Fibroblast of skin of right quadriceps (primary cell): Measurements from ENCODE around the gene SRPRA.

Source experiments
- DNase-seq: peaks from one replicate; pipeline ENCODE4 v3.0.0-alpha.2; 2013

The SRPRA gene

DNA sequence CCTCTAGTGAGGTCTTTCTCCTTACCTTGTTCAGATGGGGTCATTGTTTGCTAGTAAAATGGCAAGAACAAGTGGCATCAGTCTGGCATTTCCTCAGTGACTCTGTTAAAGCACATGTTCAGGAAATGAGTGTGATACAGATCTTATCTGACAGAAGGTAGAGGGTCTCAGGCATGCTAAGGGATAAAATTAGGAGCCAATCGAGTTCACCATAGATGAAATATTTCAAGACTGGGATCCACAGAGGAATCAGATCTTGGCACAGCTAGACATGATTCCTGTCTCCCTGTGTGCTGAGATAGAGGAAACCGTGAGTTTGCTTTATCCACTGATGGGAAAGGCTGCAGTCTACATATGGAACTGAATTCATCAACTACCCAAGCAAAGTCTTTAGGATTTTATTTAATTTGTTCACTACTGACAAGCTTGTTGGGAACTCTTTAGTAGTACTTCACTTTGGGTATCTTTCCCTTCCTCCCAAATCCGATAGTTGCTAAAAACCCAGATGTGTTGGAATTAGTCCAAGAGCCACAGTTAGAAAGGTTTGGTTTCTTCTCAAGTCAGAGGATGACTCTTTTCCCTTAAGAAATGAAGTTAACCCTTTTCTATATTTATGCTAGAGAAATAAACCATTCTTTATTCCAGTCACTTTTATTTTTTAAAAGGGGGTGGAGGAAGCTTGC, 38.7 kb downstream of the SRPRA start:
- DNase-seq = peak; percentile 57

GRCh38 chr11:126226334-126227084, 42.2 kb downstream of the SRPRA start:
- no peak for DNase-seq

- DNase-seq = no peak
Measured at GRCh38 chr11:126225295-126225665, 43.4 kb downstream of the SRPRA start.

DNA sequence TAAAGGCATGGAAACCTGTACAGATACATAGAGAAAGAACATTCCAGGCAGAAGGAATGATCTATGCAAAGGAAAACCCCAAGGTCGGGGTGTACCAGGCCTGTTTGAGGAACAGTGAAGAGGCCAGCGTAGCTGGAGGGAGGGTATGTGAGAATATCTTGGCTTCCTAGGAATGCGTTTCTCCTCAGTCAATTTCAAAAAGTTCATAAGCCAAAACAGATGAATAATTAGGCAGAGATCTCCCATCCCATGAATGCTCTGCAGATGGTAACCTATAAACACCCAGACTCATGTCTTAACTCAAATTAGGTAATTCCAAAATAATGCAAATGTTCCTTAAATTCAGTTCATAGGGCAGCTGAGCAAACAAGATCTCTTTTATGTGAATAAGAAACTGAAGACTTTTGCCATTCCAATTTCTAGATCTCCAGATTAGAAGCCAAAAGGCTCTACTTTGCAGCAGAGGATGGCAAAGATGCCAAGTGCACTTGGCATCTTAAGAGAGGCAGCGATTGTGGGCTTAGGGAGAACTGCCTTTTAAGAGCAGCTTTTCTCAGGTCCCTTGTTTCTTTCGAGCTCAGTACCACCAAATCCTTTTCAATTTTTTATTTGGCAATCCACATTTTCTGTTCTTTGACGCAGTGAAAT, 43.9 kb downstream of the SRPRA start:
- no peak for DNase-seq

GRCh38 chr11:126219547-126219946, 49.1 kb downstream of the SRPRA start:
- no peak for DNase-seq

- DNase-seq = no peak
Measured at GRCh38 chr11:126217491-126217890, 51.2 kb downstream of the SRPRA start.

GRCh38 chr11:126216526-126217305, 52.0 kb downstream of the SRPRA start:
- DNase-seq = no peak

GRCh38 chr11:126214841-126215240, 53.9 kb downstream of the SRPRA start:
- no peak for DNase-seq

- DNase-seq = no peak
Measured at GRCh38 chr11:126214441-126214840, 54.3 kb downstream of the SRPRA start.
